Fibroblast of peridontal ligament (primary cell): Measurements from ENCODE around the gene ADAM22.

Source experiments
- DNase-seq: peaks from one replicate; pipeline ENCODE4 v3.0.0-alpha.2; 2010; ENCODE audit errors: extremely low read depth

ADAM22 gene

DNA sequence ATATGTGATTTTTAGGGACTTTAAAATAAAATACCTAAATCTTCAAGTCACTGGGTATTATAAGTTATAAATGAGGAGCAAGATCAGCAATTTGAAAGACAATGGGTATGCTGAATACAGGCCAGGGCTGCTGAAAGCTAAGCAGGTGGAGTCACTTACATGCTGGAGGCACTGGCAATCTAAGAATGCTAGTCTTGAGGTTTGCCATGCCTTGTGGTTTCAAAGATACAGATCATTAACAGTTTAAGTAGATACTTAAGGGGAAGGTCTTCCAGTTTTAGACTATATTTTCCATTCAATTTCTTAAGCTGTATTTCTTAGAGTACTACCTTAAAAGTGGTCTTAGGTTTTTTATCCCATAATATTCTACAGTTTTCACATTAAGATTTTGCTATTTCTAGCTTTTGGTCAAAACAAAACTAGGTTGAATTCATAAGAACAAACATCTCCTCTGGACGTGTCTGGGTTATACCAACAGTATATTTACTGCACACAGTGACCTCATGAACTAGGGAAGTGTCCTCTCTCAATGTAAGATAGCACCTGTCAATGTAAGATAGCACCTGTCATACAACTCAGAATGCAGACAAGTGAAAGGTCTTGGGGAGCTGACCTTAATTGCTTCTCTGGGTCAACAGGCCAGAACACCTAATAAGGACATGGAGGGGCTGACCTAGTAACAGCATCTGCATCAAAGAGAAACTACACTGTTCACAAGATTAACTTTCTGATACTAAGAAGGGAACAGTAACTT lies 283.8 kb downstream of the ADAM22 start:
- no peak for DNase-seq

GRCh38 chr7:88218429-88218745 lies 284.3 kb downstream of the ADAM22 start:
- DNase-seq: peak; percentile 6

GRCh38 chr7:88218836-88219605 lies 285.0 kb downstream of the ADAM22 start:
- DNase-seq: peak; percentile 66

DNA sequence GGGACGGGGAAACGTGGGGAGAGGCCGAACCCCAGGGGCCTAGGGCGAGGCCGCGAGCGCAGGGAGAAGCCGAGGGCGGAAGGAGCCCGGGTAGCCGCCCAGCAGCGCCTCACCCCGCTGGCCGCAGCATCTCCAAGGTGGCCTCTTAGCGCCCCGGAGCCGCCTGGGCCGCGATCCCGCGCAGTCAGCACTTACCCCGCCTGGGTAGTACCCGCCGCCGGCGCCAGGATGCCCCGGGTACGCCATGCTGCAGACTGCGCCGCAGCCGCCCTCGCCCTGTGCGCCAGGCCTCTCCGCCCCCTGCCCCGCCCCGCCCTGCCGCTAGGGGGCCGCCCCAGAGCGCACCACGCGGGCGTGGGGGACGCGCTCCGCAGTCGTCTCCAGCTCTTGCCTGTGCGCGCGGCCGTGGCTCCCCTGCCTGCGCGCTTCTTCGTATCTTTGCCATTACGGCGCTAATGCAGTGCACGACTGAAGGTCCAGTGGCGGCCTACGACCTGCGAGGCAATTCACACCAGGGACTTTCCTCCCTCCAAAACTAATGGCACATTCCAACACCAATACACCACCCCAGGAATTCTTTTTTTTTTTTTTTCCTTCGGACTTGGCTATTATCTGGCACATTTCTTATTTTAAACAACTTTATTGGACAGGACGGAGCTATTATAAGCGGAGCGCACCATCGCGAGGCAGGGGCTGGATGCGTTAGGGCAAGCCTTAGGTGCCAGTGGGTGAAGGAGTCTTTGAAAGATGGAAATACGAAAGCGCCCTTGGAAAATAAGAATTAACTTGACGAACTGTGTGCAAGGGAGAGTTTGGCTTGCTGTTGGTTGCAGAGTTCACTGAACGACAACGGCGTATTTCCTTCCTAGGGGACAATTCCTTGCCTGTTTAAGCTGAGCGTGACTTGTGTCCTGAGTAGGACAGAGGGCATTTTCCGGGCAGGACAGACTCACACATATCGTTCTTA lies 286.0 kb downstream of the ADAM22 start, which contains the start of gene SRI:
Gene SRI, minus strand, starts transcription at position 258 of the 967 bp plus-strand sequence. Its CDS starts 12 bp downstream, at position 246.
- DNase-seq: peak; percentile 81

DNA sequence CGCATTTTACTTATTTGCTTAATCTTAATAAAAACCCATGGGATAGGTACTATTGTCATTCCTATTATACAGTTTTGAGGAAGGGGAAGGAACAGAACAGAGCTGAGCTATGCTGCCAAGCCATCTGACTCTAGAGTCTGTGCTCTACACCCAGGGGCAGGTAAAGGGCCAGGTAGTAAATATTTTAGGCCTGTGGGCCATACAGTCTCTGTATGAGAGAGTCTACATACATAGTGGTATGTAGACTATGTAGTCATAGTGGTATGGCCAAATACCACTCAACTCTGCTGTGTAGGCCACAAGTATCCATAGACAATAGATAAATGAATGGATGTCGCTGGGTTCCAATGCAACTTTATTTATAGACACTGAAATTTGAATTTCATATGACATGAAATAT lies 289.2 kb downstream of the ADAM22 start:
- DNase-seq: no peak

DNA sequence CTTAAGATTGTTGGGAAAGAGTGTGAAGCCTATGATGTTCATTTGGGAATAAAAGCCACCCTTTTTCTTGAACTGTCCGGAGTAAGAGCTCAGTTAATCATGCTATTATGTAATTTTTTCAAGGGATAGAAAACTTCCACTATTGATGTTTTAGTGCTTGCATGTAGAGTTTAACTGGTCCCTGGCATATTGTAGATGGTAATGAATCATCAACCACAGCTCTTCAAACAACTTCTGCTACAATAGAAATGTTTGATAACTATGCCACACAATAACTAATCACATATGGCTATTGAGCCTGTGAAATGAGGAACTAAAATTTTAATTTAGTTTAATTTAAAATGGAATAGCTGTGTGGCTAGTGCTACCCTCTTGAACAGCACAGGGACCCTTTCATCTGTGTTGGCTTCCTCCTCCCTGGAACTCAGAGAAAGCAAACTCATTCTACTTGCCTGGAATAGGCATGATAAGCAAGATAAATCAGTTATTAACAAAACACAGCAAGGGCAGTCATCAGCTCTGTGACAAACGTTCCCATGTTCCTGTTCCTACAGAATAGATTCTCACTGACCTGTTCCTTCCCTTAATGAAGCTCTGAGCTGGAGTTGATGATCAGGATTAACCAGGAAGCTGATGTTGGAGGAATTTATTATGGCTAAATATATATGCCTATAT lies 290.7 kb downstream of the ADAM22 start:
- peak; percentile 87 for DNase-seq

DNA sequence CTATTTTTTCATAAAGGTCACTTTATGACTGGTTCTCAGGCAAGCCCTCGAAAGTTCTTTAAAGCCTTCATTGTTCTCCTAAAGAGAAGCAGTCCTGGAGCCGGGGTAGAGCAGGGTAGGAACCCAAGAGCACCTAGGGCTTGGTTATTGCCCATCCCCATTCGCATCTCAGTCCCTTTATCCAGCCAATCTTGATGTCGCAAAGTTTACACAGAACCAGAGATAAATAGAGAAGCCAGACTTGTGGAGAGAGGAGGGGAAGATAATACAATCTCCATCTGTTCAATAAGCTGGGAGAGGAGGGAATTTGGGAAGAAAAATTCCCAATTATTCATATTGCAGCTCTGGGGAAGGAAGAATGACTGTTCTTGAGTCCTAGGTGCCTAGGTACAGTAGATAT lies 292.1 kb downstream of the ADAM22 start:
- DNase-seq: no peak

- peak; percentile 91 for DNase-seq
Observed at GRCh38 chr7:88226886-88227516, 292.9 kb downstream of the ADAM22 start.

DNA sequence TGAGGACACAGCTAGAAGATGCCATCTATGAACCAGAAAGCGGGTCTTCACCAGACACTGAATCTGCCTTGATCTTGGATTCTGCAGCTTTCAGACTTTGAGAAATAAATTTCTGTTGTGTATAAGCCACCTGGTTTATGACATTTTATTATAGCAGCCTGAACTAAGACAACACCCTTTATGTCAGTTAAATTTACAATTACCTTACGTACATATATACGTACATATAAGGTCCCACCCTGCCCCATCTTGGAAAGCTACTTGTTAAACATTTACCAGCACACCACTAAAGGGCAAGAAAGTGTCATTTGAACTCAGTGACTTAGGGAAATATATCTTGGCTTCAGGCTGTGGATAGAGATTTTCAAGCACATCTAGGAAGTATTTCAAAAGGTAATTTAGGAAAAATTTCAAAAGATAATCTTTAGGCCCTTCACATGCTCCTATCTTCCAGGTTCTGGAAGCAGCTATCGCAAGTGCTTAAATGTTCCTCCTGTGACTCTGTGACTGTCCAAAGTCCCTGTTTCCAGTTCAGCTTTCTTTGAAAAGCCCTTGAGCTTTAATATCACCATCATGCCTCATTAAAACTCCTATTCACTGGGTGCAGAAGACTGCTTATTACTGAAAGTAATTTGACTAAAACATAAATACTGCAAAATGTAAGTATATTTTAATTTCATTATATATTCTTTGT lies 295.4 kb downstream of the ADAM22 start:
- DNase-seq: no peak

DNA sequence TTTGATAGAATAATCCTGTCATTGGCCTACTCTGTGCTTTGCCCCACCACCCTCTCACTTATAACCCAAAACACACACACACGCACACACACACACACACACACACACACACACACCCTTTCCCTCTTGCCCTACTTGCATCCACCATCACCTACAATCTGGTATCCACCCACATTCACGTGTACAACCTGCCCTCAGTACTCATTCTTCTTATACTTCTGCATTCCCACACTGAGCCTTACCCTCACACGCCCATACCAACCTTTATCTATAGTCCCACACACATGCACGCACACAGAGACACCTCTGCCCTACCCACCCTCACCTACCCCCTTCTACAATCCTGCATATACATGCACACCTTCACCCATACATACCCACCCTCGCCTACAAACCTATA lies 296.6 kb downstream of the ADAM22 start:
- no peak for DNase-seq

DNA sequence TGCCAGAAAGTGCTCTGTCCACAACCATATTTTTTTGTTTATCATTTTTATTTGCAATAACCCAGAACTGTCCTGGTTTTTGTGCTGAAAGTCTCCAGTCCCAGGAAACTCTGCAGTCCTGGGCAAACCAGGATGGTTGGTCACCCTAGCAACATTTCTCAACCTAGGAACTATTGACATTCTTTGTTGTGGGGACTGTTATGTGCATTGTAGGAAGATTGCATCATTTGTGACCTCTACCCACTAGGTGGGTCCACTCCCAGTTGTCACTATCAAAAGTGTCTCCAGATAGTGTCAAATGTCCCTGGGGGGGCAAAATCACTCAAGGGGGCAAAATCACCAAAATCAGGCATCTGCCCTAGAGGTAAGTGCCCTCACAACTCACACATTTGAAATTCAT lies 299.8 kb downstream of the ADAM22 start:
- DNase-seq: no peak

DNA sequence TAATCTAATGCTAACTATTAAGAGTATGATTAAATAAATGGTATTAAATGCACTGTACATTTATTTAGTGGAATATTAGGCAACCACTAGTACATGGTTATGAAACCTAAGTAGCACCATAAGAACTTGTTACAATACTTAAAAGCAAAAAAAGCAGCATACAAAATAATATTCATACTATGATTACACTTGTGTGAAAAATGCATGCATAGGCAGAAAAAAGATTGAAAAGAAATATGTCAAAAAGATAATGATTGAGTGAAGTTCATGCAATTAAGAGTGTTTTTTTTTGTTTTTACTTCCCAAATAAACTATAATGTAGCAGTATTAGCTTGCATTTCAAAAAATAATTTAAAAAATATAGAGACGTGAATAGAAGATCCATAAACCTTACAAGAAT lies 305.8 kb downstream of the ADAM22 start:
- no peak for DNase-seq

DNA sequence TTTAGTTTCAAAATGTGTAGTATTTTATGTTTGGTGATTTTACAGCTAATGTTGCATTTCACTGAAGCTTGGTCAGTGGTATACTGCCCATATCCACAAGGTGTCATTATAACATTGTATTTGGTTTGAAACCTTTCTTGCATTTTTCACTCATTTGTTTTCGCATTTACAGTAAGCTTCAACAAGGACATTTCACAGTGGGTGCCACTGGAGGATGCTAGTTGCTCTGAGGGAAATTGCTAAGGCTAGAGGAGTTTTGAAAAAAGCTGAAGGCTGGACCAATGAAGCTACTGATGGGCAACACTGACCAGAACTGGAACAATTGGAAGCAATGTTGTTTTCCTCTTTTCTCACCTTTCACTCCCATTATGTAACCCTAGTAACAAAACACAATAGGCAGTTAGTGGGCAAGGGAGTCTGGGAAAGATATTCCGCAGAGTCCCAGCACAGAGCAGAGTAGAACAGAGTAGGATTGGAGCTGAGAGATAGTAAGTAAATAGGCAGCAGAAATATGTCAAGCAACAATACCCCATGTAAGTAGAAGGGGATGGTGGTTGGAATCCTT lies 309.4 kb downstream of the ADAM22 start:
- peak; percentile 78 for DNase-seq

DNA sequence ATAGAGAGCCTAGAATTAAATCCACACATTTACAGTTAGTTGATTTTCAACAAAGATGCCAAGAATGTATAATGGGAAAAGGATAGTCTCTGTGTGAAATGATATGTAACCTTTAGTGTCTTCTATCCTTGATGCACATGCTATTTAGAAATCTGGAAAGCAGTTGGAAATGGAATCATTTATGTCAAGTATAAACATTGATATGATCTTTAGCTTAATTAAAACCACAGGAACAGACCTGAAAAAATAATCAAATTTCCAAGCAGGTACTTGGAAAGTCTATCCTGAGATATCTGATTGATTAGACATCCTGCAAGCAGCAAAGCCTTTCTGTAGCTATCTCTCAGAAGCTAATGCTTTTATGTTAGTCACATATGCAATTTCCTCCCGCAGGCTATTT lies 310.2 kb downstream of the ADAM22 start:
- no peak for DNase-seq
